ENCODE measurements around the gene SAMD15.

GRCh38 chr14:77329872-77330271, 47.3 kb upstream of the SAMD15 start:
- TF ChIP-seq CTCF (IDR thresholded peaks at IDR 0.05; ENCODE audit: low read length) (no peak), EZH2phosphoT487 (IDR thresholded peaks at IDR 0.05; ENCODE audit: low read length) (no peak)

Data from MM.1S (cell line).